ENCODE data around the gene ARFIP2.
"Not testable (repeated sequence)": the region's sequence is repeated elsewhere in the genome, so short reads cannot be mapped to it uniquely, and the experiment has no call there.

ARFIP2 gene

DNA sequence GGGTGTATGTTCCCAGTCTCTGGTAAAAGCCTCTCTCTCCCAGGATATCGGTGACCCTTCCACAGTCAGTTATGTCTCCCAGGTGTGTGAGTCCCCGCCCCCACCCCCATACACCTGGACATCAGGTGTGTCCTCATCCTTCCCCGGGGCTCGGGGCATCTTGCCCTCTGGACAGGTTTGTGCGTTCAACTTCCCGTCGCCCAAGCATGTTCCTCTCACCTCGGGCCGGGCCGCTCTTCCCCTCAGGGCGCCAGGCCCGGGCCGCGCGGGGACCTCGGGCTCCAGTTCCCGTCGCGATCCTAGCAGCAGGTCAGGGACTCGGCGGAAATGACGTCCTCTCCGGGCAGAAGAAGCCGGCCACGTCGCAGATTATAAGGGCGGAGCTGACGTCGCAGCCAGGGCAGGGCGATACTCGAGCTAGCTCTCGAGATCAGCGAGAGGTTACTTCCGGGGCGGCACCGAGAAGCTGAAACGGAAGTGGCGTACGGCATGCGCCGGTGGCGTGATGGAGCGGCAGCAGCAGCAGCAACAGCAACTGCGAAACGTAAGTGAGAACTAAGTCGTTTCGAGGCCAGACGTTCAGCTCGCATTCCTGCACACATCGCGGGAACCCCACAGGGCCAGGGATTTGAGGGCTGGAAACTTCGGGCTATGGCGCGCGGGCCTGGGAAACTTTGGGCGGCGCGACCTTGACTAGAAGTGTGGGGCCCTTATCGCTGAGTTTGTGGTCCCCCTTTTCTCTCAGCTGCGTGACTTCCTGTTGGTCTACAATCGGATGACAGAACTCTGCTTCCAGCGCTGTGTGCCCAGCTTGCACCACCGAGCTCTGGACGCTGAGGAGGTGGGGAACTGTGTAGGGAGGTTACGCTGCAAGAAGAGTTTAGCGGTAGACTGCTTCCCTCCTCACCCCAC, at the start of gene ARFIP2, which contains the start of gene TIMM10B:
Gene ARFIP2 (minus strand): TSS at position 320 of the 912 bp plus-strand sequence. CDS start 910 bp downstream, outside the sequence.
Gene TIMM10B (plus strand): TSS at position 490 of the 912 bp plus-strand sequence. CDS start 16 bp downstream, at position 506.
- TF ChIP-seq, protein P1, sequence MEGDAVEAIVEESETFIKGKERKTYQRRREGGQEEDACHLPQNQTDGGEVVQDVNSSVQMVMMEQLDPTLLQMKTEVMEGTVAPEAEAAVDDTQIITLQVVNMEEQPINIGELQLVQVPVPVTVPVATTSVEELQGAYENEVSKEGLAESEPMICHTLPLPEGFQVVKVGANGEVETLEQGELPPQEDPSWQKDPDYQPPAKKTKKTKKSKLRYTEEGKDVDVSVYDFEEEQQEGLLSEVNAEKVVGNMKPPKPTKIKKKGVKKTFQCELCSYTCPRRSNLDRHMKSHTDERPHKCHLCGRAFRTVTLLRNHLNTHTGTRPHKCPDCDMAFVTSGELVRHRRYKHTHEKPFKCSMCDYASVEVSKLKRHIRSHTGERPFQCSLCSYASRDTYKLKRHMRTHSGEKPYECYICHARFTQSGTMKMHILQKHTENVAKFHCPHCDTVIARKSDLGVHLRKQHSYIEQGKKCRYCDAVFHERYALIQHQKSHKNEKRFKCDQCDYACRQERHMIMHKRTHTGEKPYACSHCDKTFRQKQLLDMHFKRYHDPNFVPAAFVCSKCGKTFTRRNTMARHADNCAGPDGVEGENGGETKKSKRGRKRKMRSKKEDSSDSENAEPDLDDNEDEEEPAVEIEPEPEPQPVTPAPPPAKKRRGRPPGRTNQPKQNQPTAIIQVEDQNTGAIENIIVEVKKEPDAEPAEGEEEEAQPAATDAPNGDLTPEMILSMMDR (IDR thresholded peaks at IDR 0.05; ENCODE audit: low read depth, low read length): no peak
- in situ Hi-C loops (cut with HindIII; ENCODE audit: low sequenced_read_pairs): no loop called here

DNA sequence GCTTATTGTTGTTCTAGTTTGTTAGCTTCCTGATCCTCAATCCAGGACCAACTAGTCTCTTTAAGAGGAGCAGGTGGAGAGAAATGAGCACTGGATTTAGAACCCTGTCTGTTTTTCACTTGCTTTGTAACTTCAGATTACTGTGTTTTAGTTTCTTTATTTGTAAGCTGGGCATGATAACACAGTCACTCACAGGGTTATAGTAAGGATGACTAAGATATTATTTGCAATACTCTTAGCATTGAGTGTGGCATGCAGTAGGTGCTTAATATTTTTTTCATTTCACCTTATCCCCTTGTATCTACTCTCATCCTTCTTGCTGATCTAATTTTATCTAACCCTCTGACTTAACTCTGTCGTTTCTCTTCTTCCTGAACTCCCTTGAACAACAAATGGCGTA, 49.7 kb upstream of the ARFIP2 start:
- TF ChIP-seq, protein P1 (IDR thresholded peaks at IDR 0.05; ENCODE audit: low read depth, low read length): no peak
- no peak for DNase-seq (ENCODE audit: low read depth, low spot score)
- in situ Hi-C loops (cut with HindIII; ENCODE audit: low sequenced_read_pairs): no loop called here
- no peak overlapping the region for H3K4me3 ChIP-seq (ENCODE audit: low read depth, low read length)

More for the DNA sequence above, at the start of gene ARFIP2, which contains the start of gene TIMM10B:
- peak within 1 kb of the TSS; percentile 79 for H3K4me3 ChIP-seq (ENCODE audit: low read depth, low read length)
- DNase-seq (ENCODE audit: low read depth, low spot score): peak; percentile 98

DNA sequence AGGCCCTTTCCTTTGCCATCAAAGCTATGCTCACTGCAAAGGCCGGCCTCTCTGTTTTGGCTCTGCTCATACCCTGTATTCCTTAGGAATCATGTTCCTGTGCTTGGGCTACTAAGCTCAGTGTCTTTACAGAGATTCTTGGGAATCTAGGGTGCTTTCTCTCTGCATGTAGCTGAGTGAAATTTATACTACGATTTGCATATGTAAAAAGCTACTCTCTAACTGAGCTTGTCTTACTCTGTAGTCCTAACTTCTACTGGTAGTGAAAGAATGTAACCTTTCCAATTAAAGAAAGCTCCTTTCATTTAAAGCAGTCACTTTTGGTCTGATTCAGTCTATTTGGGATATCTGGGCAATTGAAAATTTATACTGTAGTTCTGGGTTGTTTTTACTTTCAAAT, 48.1 kb upstream of the ARFIP2 start:
- TF ChIP-seq, protein P1 (IDR thresholded peaks at IDR 0.05; ENCODE audit: low read depth, low read length): no peak
- no peak overlapping the region for H3K4me3 ChIP-seq (ENCODE audit: low read depth, low read length)
- no peak for DNase-seq (ENCODE audit: low read depth, low spot score)
- in situ Hi-C loops (cut with HindIII; ENCODE audit: low sequenced_read_pairs): no loop called here

- H3K4me3 ChIP-seq (ENCODE audit: low read depth, low read length): no peak overlapping the region
- in situ Hi-C loops (cut with HindIII; ENCODE audit: low sequenced_read_pairs): no loop called here
- TF ChIP-seq, protein P1 (IDR thresholded peaks at IDR 0.05; ENCODE audit: low read depth, low read length): no peak
Measured at GRCh38 chr11:6526411-6527135, 45.4 kb upstream of the ARFIP2 start.

GRCh38 chr11:6523253-6523652, 42.1 kb upstream of the ARFIP2 start:
- peak; percentile 53 for DNase-seq (ENCODE audit: low read depth, low spot score)
- H3K4me3 ChIP-seq (ENCODE audit: low read depth, low read length): no peak overlapping the region
- TF ChIP-seq, protein P1 (IDR thresholded peaks at IDR 0.05; ENCODE audit: low read depth, low read length): no peak
- in situ Hi-C loops (cut with HindIII; ENCODE audit: low sequenced_read_pairs): no loop called here

More at GRCh38 chr11:6526411-6527135, 45.4 kb upstream of the ARFIP2 start:
- no peak for DNase-seq (ENCODE audit: low read depth, low spot score)

DNA sequence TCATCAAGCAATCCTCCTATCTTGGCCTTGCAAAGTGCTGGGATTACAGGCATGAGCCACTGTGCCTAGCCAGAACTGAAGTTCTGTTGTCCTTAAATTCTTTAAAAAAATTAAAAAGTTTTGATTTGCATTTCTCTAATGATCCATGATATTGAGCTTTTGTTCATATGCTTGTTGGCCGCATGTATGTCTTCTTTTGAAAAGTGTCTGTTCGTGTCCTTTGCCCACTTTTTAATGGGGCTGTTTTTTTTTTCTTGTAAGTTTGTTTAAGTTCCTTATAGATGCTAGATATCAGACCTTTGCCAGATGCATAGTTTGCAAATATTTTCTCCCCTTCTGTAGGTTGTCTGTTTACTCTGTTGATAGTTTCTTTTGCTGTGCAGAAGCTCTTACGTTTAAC, 40.8 kb upstream of the ARFIP2 start:
- H3K4me3 ChIP-seq (ENCODE audit: low read depth, low read length); DNase-seq (ENCODE audit: low read depth, low spot score); in situ Hi-C loops (cut with HindIII; ENCODE audit: low sequenced_read_pairs): not testable (repeated sequence)

Measured in astrocyte of the spinal cord (primary cell).